Astrocyte (in vitro differentiated cells and primary cell): ENCODE results near the gene PEAK1.

Experiments used
- EZH2 ChIP-seq: IDR thresholded peaks from 2 replicates; pipeline ENCODE4 v1.6.1; 2012; ENCODE audit warnings: mild to moderate bottlenecking, low read length, inconsistent platforms; ENCODE audit not compliant: insufficient read depth
- TF ChIP-seq, protein P1 (sequence below): IDR thresholded peaks from 2 replicates; pipeline ENCODE4 v1.5.1; 2011; ENCODE audit warnings: low read depth, mild to moderate bottlenecking, inconsistent platforms, low read length, moderate library complexity; ENCODE audit not compliant: insufficient read depth

DNA sequence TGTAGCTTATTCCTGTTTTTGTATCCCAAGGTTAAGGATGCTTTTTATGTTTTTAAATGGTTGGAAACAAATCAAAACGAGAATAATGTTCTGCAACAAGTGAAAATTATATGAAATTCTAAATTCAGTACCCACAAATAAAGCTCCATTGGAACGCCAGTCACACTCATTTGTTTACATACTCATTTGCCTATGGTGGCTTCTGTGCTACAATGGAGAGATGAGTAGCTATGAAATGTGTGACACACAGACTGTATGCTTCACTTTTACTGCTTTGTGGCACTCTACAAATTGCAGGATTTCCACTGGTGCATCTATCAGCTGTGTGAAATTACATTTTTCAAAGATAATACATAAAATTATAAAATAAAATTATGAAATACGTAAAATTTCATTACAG, 236.8 kb downstream of the PEAK1 start:
- TF ChIP-seq, protein P1, sequence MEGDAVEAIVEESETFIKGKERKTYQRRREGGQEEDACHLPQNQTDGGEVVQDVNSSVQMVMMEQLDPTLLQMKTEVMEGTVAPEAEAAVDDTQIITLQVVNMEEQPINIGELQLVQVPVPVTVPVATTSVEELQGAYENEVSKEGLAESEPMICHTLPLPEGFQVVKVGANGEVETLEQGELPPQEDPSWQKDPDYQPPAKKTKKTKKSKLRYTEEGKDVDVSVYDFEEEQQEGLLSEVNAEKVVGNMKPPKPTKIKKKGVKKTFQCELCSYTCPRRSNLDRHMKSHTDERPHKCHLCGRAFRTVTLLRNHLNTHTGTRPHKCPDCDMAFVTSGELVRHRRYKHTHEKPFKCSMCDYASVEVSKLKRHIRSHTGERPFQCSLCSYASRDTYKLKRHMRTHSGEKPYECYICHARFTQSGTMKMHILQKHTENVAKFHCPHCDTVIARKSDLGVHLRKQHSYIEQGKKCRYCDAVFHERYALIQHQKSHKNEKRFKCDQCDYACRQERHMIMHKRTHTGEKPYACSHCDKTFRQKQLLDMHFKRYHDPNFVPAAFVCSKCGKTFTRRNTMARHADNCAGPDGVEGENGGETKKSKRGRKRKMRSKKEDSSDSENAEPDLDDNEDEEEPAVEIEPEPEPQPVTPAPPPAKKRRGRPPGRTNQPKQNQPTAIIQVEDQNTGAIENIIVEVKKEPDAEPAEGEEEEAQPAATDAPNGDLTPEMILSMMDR: no peak
- no peak for TF ChIP-seq EZH2
